AML-193 (cell line): ENCODE results near the gene BMPR1B.

Experiments used
- DNase-seq, 2 experiments: peaks; one replicate each; lab custom pipeline; 2025; lab: John Stamatoyannopoulos, UW

BMPR1B gene

GRCh38 chr4:94912606-94913005 is 154.9 kb downstream of the BMPR1B start:
- no peak for DNase-seq

GRCh38 chr4:94913316-94913715 is 155.6 kb downstream of the BMPR1B start:
- DNase-seq, result no peak

- DNase-seq, result no peak
These were observed 159.4 kb downstream of the BMPR1B start for GRCh38 chr4:94917146-94917545.

- no peak for DNase-seq
These were observed 160.8 kb downstream of the BMPR1B start for GRCh38 chr4:94918543-94918942.

- DNase-seq, result no peak
These were observed 162.6 kb downstream of the BMPR1B start for GRCh38 chr4:94920369-94920768.

DNA sequence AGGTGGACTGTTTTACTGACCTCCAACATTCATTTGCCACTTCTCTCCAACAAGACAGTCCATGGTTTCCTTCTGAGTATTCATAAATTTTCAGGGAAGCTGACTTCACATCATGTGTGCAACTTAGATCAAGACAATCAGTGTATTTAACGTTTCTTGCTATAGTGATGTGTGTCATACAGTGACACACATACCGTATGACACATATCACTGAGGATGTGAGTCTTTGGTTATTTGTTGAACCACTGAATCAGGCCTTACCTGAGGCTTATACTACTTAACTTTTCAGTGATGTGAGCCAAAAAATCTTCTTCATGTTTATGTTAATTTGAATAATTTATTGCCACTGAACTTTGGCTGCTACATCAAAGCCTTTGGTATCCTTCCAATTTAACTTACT is 166.8 kb downstream of the BMPR1B start:
- DNase-seq, result no peak

- no peak for DNase-seq
These were observed 168.1 kb downstream of the BMPR1B start for GRCh38 chr4:94925764-94926347.

GRCh38 chr4:94926936-94927335 is 169.2 kb downstream of the BMPR1B start:
- DNase-seq, result no peak

DNA sequence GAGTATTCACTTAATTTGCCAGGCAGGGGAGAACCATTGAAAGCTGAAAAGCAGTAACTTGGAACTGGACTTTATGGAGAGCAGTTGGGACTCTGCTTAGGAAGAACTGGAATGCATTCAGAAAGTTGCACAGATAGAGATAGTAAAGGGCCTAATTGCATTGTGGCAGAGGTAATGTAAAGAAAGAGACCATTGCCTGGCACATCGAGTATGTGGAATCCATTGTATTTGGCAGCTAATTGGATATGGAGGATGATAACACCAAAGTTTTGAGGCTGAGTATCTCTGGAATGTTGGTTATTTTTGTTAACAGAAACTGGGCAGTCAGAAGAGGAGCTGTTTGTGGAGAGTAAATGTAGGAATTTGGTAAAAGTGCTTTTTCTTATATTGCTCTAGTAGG is 169.9 kb downstream of the BMPR1B start:
- no peak for DNase-seq

- DNase-seq, result no peak
These were observed 171.9 kb downstream of the BMPR1B start for GRCh38 chr4:94929696-94930095.

DNA sequence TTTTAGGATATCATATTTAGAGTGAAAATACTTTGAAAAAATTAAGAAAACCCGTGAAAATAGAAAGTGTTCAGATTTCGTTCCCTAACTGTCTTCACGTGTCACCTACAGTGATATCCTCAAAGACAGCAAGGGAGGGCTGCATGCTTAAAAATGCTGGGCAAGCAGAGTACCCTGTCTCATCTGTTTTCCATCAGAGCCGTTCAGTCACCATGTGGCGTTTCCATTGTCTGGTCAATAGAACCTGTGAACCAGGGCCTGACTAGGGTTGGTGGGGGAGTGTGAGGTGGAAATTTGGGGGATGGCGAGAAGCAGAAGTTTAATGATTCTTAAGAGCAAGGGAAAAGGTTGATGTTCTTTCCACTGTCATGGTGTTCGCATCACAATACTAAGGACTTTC is 173.9 kb downstream of the BMPR1B start:
- no peak for DNase-seq

- no peak for DNase-seq
These were observed 174.6 kb downstream of the BMPR1B start for GRCh38 chr4:94932366-94932765.

GRCh38 chr4:94933799-94934198 is 176.0 kb downstream of the BMPR1B start:
- DNase-seq, result no peak

GRCh38 chr4:94934201-94934600 is 176.4 kb downstream of the BMPR1B start:
- DNase-seq, result no peak

DNA sequence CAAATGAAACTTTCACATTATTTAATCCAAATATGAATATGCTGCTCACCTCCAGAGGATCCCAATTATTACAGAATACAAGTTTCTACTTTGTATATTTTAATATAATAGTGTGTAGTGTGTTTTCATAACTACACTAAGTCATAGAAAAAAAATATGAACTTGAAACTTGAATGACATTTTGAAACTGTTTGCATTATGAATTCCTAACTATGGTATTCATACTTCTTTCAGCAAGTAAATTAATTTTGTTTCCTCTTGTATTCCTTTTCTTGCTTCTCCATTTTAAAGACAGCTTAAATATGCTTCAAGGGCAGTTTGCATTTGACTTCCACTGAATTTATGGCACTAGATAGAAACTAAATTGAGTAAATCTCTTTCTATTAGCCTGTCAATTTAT is 177.1 kb downstream of the BMPR1B start:
- DNase-seq, result no peak

DNA sequence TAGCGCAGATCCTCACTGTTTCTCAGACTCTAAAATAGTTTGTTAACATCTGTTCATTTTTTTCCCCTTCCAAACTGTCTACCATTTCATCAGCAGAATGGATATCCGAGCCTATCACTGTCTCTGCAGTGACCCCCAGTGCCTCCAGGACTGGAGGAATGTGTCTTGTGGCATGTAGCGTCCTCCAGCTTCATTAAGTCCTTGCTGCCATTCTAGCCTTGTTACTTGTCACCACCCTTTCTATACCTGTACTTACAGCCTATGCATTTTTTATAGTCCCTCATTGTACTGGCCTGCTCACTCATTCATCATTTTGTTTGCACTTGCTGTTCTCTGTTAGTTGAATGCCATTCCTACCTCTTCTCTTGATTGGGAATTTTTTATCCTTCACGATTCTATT is 179.1 kb downstream of the BMPR1B start:
- no peak for DNase-seq

DNA sequence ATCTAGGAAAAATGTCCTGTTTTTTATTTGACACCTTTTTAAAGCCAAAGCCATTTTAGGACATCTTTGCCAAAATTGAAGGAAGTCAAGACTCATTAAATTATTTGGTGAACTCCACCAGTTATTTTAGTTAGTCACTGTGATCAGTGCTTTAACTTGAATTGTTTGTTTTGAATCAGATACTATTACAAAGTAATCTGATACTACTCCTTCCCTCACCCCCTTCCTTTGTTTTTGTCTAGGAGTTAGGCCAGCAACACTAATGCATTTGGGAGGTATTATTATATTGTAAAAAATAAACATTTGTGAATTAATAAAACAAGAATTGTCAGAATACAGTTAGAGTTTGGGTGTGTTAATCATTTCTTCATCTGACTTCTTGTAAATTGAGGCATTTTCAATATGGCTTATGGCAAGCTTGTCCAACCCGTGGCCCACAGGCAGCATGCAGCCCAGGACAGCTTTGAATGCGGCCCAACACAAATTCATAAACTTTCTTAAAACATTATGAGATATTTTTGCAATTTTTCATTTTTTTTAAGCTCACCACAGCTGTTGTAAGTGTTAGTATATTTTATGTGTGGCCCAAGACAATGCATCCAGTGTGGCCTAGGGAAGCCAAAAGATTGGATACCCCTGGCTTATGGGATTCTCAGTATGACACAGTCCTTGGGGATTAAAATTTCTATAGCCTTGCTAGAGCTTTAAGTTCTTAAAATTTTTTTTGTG is 182.2 kb downstream of the BMPR1B start:
- DNase-seq, result no peak

- no peak for DNase-seq
These were observed 182.8 kb downstream of the BMPR1B start for GRCh38 chr4:94940520-94940908.

DNA sequence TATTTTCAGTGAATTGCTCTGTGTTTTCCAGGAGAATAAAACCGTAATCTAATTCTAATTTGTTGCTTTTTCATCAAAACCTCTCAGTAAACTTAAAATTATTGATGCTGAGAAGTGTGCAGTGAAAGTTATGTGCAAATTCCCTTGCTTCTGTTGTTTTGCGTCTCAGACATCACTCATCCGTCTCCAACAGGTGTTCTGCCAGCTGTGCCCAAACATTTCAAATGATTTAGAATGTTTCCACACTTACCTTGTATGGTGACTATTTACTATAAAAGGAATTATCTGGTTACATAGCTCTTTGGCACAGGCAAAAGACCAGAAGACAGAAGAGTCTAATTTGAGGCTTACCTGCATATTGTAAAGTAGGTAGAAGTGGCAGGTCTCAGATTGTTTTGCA is 184.0 kb downstream of the BMPR1B start:
- DNase-seq, result no peak

DNA sequence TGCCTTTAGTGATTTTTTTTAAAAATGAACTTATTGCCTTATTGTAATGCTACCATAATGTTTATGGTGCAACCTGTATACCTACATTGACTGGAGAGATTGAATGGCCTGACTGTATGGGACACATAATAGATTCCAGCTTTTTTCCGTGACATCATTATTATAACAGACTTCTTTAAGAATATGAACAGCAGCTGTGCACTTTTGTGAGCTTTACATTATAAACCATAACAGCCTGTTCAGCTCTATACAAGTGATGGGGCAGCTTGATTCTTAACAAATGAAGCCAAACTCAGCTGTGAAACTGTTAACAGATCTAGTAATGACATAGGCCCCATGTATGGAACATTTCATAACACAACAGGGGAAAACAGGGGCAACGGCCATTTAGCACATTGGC is 187.0 kb downstream of the BMPR1B start:
- no peak for DNase-seq

DNA sequence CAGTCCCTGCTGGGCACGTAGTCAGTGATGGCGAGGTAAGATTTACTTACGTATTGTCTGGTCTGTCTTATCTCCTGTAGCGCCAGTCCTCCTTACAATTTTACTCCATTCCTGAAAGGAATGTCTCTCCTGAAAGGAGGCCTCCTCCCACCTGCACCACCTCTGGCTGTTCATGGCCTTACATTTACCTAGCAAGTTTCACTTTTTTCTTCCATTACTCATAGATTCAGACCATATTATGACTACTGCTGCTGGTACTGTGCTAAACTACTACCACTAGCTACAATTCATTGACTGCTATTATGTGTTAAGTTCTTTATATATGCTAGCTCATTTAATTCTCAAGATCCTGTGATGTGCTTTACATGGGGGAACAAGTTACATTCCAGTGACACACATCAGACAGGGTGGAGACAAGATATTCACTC is 189.9 kb downstream of the BMPR1B start:
- DNase-seq, result no peak

- no peak for DNase-seq
These were observed 196.5 kb downstream of the BMPR1B start for GRCh38 chr4:94954251-94954650.

GRCh38 chr4:94957030-94957429 is 199.3 kb downstream of the BMPR1B start:
- no peak for DNase-seq

GRCh38 chr4:94959307-94959706 is 201.6 kb downstream of the BMPR1B start:
- no peak for DNase-seq
